Skeletal muscle tissue (tissue), 4 donors: ENCODE measurements around the gene DGKZ. TPM values are rescaled to one million over a fixed set of nuclear protein-coding genes. Genes with fewer than 3 reads are reported as not detected.
"Not testable (repeated sequence)": the region's sequence is repeated elsewhere in the genome, so short reads cannot be mapped to it uniquely, and the experiment has no call there.

Experiments used
- H3K27ac ChIP-seq: one replicate; pipeline ENCODE4 v1.7.0; 2013; ENCODE audit warnings: mild to moderate bottlenecking, low read depth, low read length, inconsistent platforms
- H3K27me3 ChIP-seq, 3 donors: one replicate each; pipeline ENCODE4 v1.7.0; 2013; ENCODE audit warnings: low read length in 3 of 3; ENCODE audit not compliant: control insufficient read depth in 3 of 3, insufficient read depth in 3 of 3
- H3K36me3 ChIP-seq, 3 donors: one replicate each; pipeline ENCODE4 v1.7.0; 2013; ENCODE audit warnings: low read length in 3 of 3; ENCODE audit not compliant: control insufficient read depth in 3 of 3, insufficient read depth in 3 of 3
- H3K4me1 ChIP-seq, 3 donors: one replicate each; pipeline ENCODE4 v1.7.0; 2013; ENCODE audit warnings: low read length in 3 of 3, mild to moderate bottlenecking in 3 of 3; ENCODE audit not compliant: control insufficient read depth in 3 of 3, insufficient read depth in 3 of 3
- H3K4me3 ChIP-seq, 3 donors: one replicate each; pipeline ENCODE4 v1.7.0; 2013; ENCODE audit warnings: low read length in 3 of 3
- H3K9ac ChIP-seq, 3 donors: one replicate each; pipeline ENCODE4 v1.7.0; 2013; ENCODE audit warnings: low read length in 3 of 3, mild to moderate bottlenecking in 3 of 3, moderate library complexity in 2 of 3, low read depth in 1 of 3
- H3K9me3 ChIP-seq, 3 donors: one replicate each; pipeline ENCODE4 v1.7.0; 2013; ENCODE audit warnings: low read length in 3 of 3; ENCODE audit not compliant: control insufficient read depth in 3 of 3
- total RNA-seq: library from RNA; depleted of rRNA; stranded (reverse); fragments of >200 nt; gene quantifications from one replicate; pipeline ENCODE4 v1.2.3, GENCODE V29; 2014
- donor health status: Osteomylitis.

Gene DGKZ
- total RNA-seq, 1 donor from 2014 or later, result 22.4 TPM

DNA sequence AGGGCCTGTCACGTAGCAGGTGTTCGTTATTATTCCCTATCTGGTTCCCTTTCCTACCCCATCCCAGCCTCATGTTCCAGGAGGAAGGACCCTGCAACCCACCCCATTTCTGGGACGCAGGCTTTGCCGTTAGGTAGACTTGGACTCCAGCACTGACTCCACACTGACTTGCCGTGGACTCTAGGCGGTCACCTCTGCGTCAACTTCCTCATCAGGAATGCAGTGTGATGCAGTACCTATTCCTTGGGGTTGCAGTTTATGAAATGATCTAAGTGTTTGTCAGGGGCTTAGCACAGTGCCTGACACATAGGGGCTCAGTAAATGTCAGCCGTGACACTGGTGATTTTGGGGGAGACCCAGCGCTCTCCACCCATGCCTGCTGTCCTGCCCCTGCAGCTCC, 16.8 kb downstream of the DGKZ start:
- H3K9ac ChIP-seq, result peak overlapping the region; percentile 96 to 100 (median 98)
- no peaks in the 10 kb centered on the region for H3K9me3 ChIP-seq
- H3K4me3 ChIP-seq, result peak overlapping the region; percentile 57 to 77 (median 62)
- H3K27me3 ChIP-seq, result no peaks in the 10 kb centered on the region
- peak overlapping the region; percentile 98 for H3K27ac ChIP-seq
- peaks cover 56 to 71% (median 70%) of the 10 kb centered on the region in 3 donors for H3K4me1 ChIP-seq
- H3K36me3 ChIP-seq, result peaks cover 10 to 37% (median 16%) of the 10 kb centered on the region in 3 donors

DNA sequence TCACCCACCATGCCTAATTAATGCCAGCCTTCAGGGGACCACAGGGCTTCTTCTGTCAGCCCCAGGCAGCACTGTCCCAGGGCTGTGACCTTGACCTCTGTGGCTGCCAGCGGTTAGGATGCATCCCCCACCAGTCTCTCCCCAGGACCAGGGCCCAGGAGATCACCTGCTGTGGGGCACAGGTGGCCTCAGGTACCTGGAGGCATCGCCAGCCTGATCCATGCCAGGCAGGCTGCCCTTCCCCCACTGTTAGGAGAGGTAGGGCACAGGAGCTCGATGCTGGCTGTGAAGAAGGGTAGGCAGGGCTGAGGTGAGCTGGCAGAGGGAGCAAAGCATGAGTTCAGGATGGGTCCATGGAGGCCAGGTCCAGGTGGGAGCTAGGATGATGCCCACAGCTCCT, 17.5 kb downstream of the DGKZ start:
- Histone ChIP-seq H3K4me1 (peaks cover 56 to 71% (median 70%) of the 10 kb centered on the region in 3 donors), H3K4me3 (peak overlapping the region in 2 of 3 donors; percentile 38 to 77), H3K9me3 (no peaks in the 10 kb centered on the region), H3K27me3 (no peaks in the 10 kb centered on the region), H3K9ac (peak overlapping the region; percentile 96 to 100 (median 98)), H3K27ac (peak overlapping the region; percentile 98), H3K36me3 (peaks cover 18 to 44% (median 24%) of the 10 kb centered on the region in 3 donors)

DNA sequence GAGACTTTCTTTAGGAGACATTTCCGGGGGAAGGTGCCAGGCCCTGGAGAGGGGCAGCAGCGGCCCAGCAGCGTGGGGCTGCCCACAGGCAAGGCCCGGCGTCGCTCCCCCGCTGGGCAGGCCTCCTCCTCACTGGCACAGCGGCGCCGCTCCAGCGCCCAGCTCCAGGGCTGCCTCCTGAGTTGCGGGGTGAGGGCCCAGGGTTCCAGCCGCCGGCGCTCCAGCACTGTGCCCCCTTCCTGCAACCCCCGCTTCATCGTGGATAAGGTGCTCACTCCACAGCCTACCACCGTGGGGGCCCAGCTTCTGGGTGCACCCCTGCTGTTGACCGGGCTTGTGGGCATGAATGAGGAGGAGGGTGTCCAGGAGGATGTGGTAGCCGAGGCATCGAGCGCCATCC, 19.0 kb downstream of the DGKZ start:
- H3K4me3 ChIP-seq, result no peak overlapping the region
- no peaks in the 10 kb centered on the region for H3K27me3 ChIP-seq
- no peak overlapping the region for H3K27ac ChIP-seq
- peaks cover 49 to 63% (median 62%) of the 10 kb centered on the region in 3 donors for H3K4me1 ChIP-seq
- no peaks in the 10 kb centered on the region for H3K9me3 ChIP-seq
- peak overlapping the region in 2 of 3 donors; percentile 96 to 100 for H3K9ac ChIP-seq
- peaks cover 30 to 55% (median 35%) of the 10 kb centered on the region in 3 donors for H3K36me3 ChIP-seq

DNA sequence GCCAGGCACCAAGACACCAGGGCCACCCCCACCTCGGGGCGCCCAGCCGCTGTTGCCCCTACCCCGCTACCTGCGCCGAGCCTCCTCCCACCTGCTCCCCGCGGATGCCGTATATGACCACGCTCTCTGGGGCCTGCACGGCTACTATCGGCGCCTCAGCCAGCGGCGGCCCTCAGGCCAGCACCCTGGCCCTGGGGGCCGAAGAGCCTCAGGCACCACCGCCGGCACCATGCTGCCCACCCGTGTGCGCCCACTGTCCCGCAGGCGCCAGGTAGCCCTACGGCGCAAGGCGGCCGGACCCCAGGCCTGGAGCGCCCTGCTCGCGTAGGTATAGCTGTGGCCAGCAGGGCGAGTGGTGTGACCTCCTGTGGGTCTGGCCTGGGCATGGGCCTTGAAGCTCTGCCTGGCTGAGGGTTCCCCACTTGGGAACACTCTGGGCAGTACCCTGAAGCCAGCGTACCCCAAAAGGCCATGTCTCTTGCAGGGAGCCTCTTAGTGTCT, 19.4 kb downstream of the DGKZ start:
- no peaks in the 10 kb centered on the region for H3K9me3 ChIP-seq
- no peaks in the 10 kb centered on the region for H3K27me3 ChIP-seq
- H3K27ac ChIP-seq, result no peak overlapping the region
- peak overlapping the region in 2 of 3 donors; percentile 19 to 100 for H3K9ac ChIP-seq
- no peak overlapping the region for H3K4me3 ChIP-seq
- H3K36me3 ChIP-seq, result peaks cover 34 to 59% (median 39%) of the 10 kb centered on the region in 3 donors
- peaks cover 49 to 60% (median 58%) of the 10 kb centered on the region in 3 donors for H3K4me1 ChIP-seq

DNA sequence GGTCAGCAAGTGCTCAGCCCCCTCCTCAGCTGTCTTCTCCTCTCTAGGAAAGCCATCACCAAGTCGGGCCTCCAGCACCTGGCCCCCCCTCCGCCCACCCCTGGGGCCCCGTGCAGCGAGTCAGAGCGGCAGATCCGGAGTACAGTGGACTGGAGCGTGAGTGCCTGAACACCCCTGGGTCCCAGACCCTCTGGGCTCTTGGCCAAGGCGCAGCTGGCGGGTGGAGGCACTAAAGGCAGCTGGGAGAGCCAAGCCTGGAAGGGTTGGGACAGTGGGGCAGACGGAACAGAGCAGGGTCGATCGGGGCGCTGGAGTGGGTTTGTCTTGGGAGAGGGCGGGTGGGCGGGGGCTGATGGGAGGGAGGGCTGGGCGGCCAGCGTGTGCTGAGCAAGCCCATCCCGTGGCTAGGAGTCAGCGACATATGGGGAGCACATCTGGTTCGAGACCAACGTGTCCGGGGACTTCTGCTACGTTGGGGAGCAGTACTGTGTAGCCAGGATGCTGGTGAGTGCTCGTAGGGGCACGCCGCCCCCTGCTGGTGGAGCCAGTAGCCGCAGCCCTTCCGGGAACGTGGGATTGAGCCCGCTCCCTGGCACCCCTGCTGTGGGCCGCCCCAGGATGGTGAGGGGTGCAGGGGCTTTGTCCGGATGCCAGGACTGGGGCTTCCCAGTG, 20.1 kb downstream of the DGKZ start:
- Histone ChIP-seq H3K4me1 (peaks cover 42 to 54% (median 51%) of the 10 kb centered on the region in 3 donors), H3K36me3 (peaks cover 41 to 59% (median 46%) of the 10 kb centered on the region in 3 donors), H3K27me3 (no peaks in the 10 kb centered on the region), H3K9ac (peak overlapping the region in 2 of 3 donors; percentile 19 to 66), H3K27ac (no peak overlapping the region), H3K9me3 (no peaks in the 10 kb centered on the region), H3K4me3 (no peak overlapping the region)

DNA sequence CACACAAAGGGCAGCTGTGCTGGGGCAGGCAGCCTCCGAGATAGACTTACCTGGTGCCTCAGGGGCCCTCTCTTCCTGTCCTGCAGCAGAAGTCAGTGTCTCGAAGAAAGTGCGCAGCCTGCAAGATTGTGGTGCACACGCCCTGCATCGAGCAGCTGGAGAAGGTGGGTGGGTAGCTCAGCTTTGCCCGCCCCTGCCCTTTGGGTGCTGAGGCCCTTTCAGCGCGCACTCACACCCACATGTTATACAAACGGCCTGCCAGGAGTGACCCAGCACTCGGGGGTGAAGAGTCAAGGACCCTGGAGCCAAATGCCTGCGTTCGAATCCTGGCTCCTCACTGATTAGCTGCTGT, 20.6 kb downstream of the DGKZ start:
- H3K27me3 ChIP-seq, result no peaks in the 10 kb centered on the region
- no peak overlapping the region for H3K4me3 ChIP-seq
- no peaks in the 10 kb centered on the region for H3K9me3 ChIP-seq
- peaks cover 46 to 59% (median 49%) of the 10 kb centered on the region in 3 donors for H3K36me3 ChIP-seq
- H3K9ac ChIP-seq, result no peak overlapping the region
- H3K27ac ChIP-seq, result no peak overlapping the region
- peaks cover 37 to 48% (median 46%) of the 10 kb centered on the region in 3 donors for H3K4me1 ChIP-seq

DNA sequence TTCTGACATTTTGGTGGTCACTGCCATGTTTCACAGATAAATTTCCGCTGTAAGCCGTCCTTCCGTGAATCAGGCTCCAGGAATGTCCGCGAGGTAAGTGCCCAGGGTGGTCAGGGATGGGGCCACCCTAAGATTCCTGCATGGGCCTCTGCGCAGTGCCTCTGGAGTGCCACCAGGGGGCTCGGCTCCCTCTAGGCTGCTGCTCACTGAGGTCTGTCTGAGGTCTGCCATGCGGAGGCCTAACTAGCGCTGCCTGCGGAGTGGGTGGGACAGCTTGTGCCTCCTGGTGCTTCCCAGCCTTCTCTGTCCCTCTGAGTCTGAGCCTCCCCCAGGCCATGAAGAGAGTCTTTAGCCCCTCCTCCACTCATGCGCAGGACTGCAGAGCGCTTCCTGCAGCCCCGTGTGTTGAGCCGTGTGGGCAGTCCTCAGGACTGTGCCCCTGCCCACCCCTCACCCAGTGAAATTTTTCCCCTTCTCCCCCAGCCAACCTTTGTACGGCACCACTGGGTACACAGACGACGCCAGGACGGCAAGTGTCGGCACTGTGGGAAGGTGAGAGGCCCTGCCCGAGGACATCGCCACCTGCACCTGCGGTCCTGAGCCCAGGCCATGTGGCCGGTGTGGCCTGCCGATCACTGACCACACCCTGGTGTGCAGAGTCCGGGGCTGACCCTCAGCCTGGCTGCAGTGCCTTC, 22.3 kb downstream of the DGKZ start:
- Histone ChIP-seq H3K36me3 (peaks cover 56 to 64% (median 59%) of the 10 kb centered on the region in 3 donors), H3K9ac (peak overlapping the region in 1 of 3 donors; percentile 25), H3K4me3 (no peak overlapping the region), H3K9me3 (no peaks in the 10 kb centered on the region), H3K4me1 (peaks cover 20 to 31% (median 29%) of the 10 kb centered on the region in 3 donors), H3K27me3 (no peaks in the 10 kb centered on the region), H3K27ac (no peak overlapping the region)

DNA sequence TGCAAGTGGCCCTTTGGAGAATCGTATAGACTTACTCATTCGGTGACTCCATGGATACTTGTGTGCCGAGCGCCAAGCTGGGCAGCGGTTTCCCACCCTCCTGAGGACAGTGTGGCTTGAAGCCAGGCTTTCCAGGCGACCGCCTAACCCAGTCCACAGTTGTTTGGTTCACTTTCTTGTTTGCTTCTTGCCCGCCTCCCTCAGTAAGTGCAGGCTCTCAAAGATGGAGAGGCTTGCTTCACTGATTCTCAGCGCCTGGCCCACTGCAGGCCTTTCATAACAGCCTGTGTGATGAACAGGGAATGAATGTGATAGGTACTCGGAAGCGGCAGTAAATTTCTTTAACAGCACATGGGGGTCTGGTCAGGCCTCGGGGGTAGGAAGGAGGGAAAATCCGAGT, 23.0 kb downstream of the DGKZ start:
- Histone ChIP-seq H3K9me3 (no peaks in the 10 kb centered on the region), H3K36me3 (peaks cover 60 to 69% (median 65%) of the 10 kb centered on the region in 3 donors)

DNA sequence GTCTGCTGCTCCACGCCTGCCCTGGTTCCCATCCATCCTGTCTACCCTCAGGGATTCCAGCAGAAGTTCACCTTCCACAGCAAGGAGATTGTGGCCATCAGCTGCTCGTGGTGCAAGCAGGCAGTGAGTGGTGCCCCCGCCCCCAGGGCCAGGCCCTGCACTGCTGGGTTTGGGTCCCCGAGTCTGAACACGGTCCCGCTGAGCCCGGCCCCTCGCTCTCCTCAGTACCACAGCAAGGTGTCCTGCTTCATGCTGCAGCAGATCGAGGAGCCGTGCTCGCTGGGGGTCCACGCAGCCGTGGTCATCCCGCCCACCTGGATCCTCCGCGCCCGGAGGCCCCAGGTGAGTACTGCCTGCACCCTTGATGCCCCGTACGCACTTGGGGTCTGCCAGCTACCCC, 24.0 kb downstream of the DGKZ start:
- not testable (repeated sequence) for H3K27ac ChIP-seq, H3K9me3 ChIP-seq, H3K4me3 ChIP-seq, H3K9ac ChIP-seq, H3K27me3 ChIP-seq
- Histone ChIP-seq H3K4me1 (peaks cover 6 to 15% (median 14%) of the 10 kb centered on the region in 3 donors), H3K36me3 (peaks cover 69 to 79% (median 75%) of the 10 kb centered on the region in 3 donors)

More for the DNA sequence above, 23.0 kb downstream of the DGKZ start:
- no peak overlapping the region for H3K4me3 ChIP-seq
- H3K9ac ChIP-seq, result no peak overlapping the region
- no peak overlapping the region for H3K27ac ChIP-seq
- no peaks in the 10 kb centered on the region for H3K27me3 ChIP-seq
- H3K4me1 ChIP-seq, result peaks cover 14 to 25% (median 22%) of the 10 kb centered on the region in 3 donors

DNA sequence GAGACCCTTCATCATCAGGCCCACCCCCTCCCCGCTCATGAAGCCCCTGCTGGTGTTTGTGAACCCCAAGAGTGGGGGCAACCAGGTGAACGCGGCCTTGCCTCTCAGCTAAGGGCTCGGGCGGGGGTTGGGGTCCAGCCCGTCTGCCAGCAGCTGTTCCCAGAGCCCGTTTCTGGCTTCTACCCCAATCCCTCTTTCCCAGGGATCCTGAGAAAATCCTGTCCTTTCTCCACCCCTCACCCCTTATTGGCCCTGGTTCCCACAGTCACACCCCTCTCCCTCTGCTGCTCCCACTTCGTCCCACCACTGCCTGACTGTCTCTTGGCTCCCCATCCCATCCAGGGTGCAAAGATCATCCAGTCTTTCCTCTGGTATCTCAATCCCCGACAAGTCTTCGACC, 24.8 kb downstream of the DGKZ start:
- Histone ChIP-seq H3K9ac (no peak overlapping the region), H3K9me3 (no peaks in the 10 kb centered on the region), H3K27me3 (no peaks in the 10 kb centered on the region), H3K27ac (no peak overlapping the region), H3K4me1 (peaks cover 3 to 7% (median 6%) of the 10 kb centered on the region in 3 donors), H3K4me3 (no peak overlapping the region), H3K36me3 (peaks cover 75 to 83% (median 81%) of the 10 kb centered on the region in 3 donors)
